HG03175 (cell line): ENCODE results near the gene CDR2.
"Not testable (repeated sequence)": the region's sequence is repeated elsewhere in the genome, so short reads cannot be mapped to it uniquely, and the experiment has no call there.

Experiments
- ATAC-seq: cut with Tn5 transposase; IDR thresholded peaks from one replicate; pipeline ENCODE4 v1.9.1; 2021; ENCODE audit warnings: mild to moderate bottlenecking, moderate library complexity; ENCODE audit not compliant: unreplicated experiment

CDR2 gene

GRCh38 chr16:22374311-22375116 lies at the start of gene CDR2:
Gene CDR2 (minus strand): TSS chr16:22374619. CDS start chr16:22374309, 310 bp downstream.
- peak; percentile 93 for ATAC-seq

GRCh38 chr16:22423716-22424115 lies 49.3 kb upstream of the CDR2 start:
- no peak for ATAC-seq

GRCh38 chr16:22421136-22421535 lies 46.7 kb upstream of the CDR2 start:
- ATAC-seq = no peak

GRCh38 chr16:22420606-22421135 lies 46.3 kb upstream of the CDR2 start:
- ATAC-seq = no peak

GRCh38 chr16:22419908-22420307 lies 45.5 kb upstream of the CDR2 start:
- no peak for ATAC-seq

GRCh38 chr16:22418826-22419225 lies 44.4 kb upstream of the CDR2 start:
- ATAC-seq = no peak

- ATAC-seq = not testable (repeated sequence)
Observed at GRCh38 chr16:22417798-22418197, 43.4 kb upstream of the CDR2 start.

GRCh38 chr16:22417019-22417418 lies 42.6 kb upstream of the CDR2 start:
- no peak for ATAC-seq

GRCh38 chr16:22413819-22414218 lies 39.4 kb upstream of the CDR2 start:
- ATAC-seq = no peak

- no peak for ATAC-seq
Observed at GRCh38 chr16:22407486-22407885, 33.1 kb upstream of the CDR2 start.

GRCh38 chr16:22402191-22402590 lies 27.8 kb upstream of the CDR2 start:
- no peak for ATAC-seq

- ATAC-seq = no peak
Observed at GRCh38 chr16:22400900-22401299, 26.5 kb upstream of the CDR2 start.

GRCh38 chr16:22397931-22398330 lies 23.5 kb upstream of the CDR2 start:
- ATAC-seq = no peak

- ATAC-seq = no peak
Observed at GRCh38 chr16:22397464-22397863, 23.0 kb upstream of the CDR2 start.

GRCh38 chr16:22395960-22396359 lies 21.5 kb upstream of the CDR2 start:
- ATAC-seq = no peak

- no peak for ATAC-seq
Observed at GRCh38 chr16:22394121-22394520, 19.7 kb upstream of the CDR2 start.

GRCh38 chr16:22388101-22388644 lies 13.8 kb upstream of the CDR2 start:
- no peak for ATAC-seq

- ATAC-seq = no peak
Observed at GRCh38 chr16:22386976-22387375, 12.6 kb upstream of the CDR2 start.

GRCh38 chr16:22385196-22385595 lies 10.8 kb upstream of the CDR2 start:
- no peak for ATAC-seq

- ATAC-seq = no peak
Observed at GRCh38 chr16:22383827-22384226, 9.4 kb upstream of the CDR2 start.

- no peak for ATAC-seq
Observed at GRCh38 chr16:22381392-22381791, 7.0 kb upstream of the CDR2 start.

- no peak for ATAC-seq
Observed at GRCh38 chr16:22380529-22380928, 6.1 kb upstream of the CDR2 start.
